ENCODE data around the gene PKN3. TPM values are rescaled to one million over a fixed set of nuclear protein-coding genes. Genes with fewer than 3 reads are reported as not detected.

The PKN3 gene
- total RNA-seq, 4 donors from 2014 or later = 1.4 to 5.2 (median 3.3) TPM

DNA sequence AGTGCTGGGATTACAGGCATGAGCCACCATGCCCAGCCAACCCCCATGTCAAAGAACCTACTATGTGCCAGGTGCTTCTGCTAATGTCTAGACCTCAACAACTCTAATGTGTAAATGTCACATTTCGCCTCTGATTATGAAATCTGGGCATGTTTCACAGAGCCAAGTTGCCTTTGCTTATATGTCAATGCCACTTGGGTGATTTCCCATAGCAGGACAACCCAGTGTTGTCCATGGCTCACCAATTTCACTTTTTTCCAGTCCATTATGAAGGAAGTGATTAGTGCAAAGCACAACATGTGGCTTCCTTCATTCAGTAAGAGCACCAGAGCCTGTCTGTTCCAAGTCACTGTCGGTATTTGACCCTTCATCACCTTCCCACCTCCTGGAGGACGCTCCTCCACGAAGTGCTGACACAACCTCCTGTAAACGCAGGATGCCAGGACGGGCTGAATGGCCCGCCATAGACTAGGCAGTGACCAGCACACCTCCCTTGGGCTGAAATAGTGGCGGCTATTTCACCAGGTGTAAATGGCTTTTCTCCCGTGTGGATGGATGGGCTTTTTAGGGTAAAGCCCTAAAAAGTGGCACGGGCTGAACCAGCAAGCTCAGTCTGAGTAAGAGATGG lies 962 bp upstream of the PKN3 start:
- Histone ChIP-seq H3K4me3 (no peak overlapping the region), H3K27ac (no peak overlapping the region), H3K4me1 (peaks cover 0 to 11% of the 10 kb centered on the region in 2 donors), H3K27me3 (no peaks in the 10 kb centered on the region), H3K36me3 (peaks cover 0 to 2% of the 10 kb centered on the region in 2 donors), H3K9me3 (no peaks in the 10 kb centered on the region)
- DNase-seq = no peak
- ATAC-seq = no peak
- in situ Hi-C loops (cut with MboI; ENCODE audit: low sequenced_read_pairs in 4 of 4) = no loop called here
- TF ChIP-seq, protein P1, sequence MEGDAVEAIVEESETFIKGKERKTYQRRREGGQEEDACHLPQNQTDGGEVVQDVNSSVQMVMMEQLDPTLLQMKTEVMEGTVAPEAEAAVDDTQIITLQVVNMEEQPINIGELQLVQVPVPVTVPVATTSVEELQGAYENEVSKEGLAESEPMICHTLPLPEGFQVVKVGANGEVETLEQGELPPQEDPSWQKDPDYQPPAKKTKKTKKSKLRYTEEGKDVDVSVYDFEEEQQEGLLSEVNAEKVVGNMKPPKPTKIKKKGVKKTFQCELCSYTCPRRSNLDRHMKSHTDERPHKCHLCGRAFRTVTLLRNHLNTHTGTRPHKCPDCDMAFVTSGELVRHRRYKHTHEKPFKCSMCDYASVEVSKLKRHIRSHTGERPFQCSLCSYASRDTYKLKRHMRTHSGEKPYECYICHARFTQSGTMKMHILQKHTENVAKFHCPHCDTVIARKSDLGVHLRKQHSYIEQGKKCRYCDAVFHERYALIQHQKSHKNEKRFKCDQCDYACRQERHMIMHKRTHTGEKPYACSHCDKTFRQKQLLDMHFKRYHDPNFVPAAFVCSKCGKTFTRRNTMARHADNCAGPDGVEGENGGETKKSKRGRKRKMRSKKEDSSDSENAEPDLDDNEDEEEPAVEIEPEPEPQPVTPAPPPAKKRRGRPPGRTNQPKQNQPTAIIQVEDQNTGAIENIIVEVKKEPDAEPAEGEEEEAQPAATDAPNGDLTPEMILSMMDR (IDR thresholded peaks at IDR 0.05 in 4 of 5, conservative IDR thresholded peaks at IDR 0.05 in 1 of 5) = no peak
- no peak for TF ChIP-seq POLR2A (IDR thresholded peaks at IDR 0.05)
- intact Hi-C loops (cut with DNase I; ENCODE audit: low total_unique reads) = no loop called here

DNA sequence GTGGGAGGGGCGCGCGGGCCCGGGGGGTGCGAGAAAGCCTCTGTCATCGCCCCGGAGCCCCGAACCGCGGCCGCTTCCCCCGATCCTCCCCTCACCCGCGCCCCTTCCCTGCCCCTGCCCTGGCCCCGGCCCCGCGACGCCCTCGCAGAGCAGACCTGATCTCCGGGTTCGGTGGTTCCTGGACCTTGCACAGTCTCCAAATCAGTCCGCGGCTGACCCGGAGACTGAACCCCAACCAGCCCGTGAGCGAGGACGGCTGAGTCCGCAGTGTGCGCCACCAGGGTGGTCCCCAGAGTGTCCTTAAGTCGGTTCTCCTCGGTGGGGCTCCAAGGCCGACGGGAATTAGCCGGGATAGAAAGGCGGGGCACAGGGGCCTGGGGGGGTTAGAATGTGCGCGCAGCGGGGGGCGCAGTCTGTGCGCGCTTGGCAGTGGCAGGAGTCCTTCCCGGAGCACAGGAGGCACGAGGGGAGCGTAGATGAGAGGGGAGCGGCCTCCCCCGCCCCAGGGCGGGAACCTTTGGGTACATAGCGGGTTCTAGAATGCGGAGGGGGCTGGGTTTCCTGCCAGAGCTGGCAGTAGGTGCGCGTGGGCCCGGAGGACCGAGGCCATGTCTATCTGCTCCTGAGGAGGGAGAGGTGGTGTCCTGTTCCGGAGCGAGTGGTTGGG lies 779 bp downstream of the PKN3 start:
- intact Hi-C loops (cut with DNase I; ENCODE audit: low total_unique reads) = loop anchor here (1.0 kb wide), 3 partner anchors 14 to 115 kb away; partner anchors contain the start of genes ENDOG, SET and ZDHHC12
- no peak for DNase-seq
- Histone ChIP-seq H3K9me3 (no peaks in the 10 kb centered on the region), H3K27ac (peak overlapping the region; percentile 69 to 79 (median 74)), H3K36me3 (no peaks in the 10 kb centered on the region), H3K27me3 (no peaks in the 10 kb centered on the region), H3K4me3 (peak overlapping the region; percentile 62 to 89 (median 76)), H3K4me1 (peaks cover 0 to 11% of the 10 kb centered on the region in 2 donors)
- peak; percentile 3 to 10 for ATAC-seq
- TF ChIP-seq POLR2A (IDR thresholded peaks at IDR 0.05) = no peak
- TF ChIP-seq, protein P1 (IDR thresholded peaks at IDR 0.05 in 4 of 5, conservative IDR thresholded peaks at IDR 0.05 in 1 of 5) = no peak
- in situ Hi-C loops (cut with MboI; ENCODE audit: low sequenced_read_pairs in 4 of 4) = no loop called here

DNA sequence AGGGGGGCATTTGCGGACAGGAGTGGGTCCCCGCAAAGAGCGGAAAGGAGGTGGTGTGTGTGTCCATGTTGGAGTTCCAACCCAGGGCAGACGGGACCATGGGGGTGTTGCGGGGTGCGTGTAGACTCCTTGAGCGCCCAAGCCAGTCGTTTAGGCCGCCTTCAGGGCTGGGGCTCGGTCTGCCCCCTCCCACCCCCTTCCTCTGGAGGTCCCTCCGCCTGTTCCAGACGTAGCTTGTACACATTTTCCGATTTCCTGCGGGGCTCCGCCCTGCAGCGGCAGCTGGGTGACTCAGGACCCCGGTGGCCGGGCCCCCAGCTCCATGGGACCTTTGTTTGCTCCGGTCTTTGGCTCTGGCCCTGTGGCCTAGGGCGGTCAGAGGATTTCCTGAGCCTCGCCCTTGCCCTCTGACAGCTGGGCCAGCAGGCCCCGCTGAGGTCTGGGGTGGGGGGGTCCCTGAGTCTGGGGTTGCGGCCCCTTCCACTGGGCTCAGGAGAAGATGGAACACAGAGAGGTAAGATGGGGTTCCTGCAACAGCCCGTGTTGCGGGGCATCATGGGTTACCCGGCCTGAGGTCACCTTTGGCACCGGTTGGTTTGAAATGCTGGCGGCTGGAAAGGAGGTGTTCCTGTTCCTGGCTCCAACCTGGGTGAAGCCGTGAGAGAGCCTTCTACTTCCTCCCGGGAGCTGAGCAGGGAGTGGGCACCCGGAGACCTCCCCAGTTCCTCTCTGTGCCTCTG lies 1.5 kb downstream of the PKN3 start:
- H3K27me3 ChIP-seq = no peaks in the 10 kb centered on the region
- no peaks in the 10 kb centered on the region for H3K9me3 ChIP-seq
- peaks cover 0 to 11% of the 10 kb centered on the region in 2 donors for H3K4me1 ChIP-seq
- peak overlapping the region; percentile 62 to 89 (median 76) for H3K4me3 ChIP-seq
- peak in 1 of 2 donors; percentile 16 for ATAC-seq
- in situ Hi-C loops (cut with MboI; ENCODE audit: low sequenced_read_pairs in 4 of 4) = no loop called here
- peak in 1 of 2 donors; percentile 46 for TF ChIP-seq POLR2A (IDR thresholded peaks at IDR 0.05)
- TF ChIP-seq, protein P1 (IDR thresholded peaks at IDR 0.05 in 4 of 5, conservative IDR thresholded peaks at IDR 0.05 in 1 of 5) = no peak
- intact Hi-C loops (cut with DNase I; ENCODE audit: low total_unique reads) = no loop called here
- no peaks in the 10 kb centered on the region for H3K36me3 ChIP-seq
- H3K27ac ChIP-seq = peak overlapping the region; percentile 69 to 79 (median 74)
- DNase-seq = no peak

DNA sequence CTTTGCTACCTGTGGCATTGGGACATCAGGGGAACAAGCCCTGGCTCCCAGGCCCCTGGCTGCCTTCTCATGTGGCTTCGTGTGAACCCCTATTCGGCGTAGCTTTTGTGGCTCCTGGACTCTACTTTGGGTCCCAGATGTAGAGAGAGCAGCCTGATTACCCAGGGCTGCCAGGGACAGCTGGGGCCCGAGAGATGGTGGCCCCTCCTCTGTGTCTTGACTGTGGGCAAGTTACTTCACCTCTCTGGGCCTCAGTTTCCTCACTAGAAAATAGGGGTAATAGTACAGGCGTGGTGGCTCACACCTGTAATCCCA lies 2.0 kb downstream of the PKN3 start:
- H3K36me3 ChIP-seq = no peaks in the 10 kb centered on the region
- H3K9me3 ChIP-seq = no peaks in the 10 kb centered on the region
- no peaks in the 10 kb centered on the region for H3K27me3 ChIP-seq
- in situ Hi-C loops (cut with MboI; ENCODE audit: low sequenced_read_pairs in 4 of 4) = no loop called here
- H3K27ac ChIP-seq = peak overlapping the region; percentile 69 to 79 (median 74)
- no peak for TF ChIP-seq POLR2A (IDR thresholded peaks at IDR 0.05)
- TF ChIP-seq, protein P1 (IDR thresholded peaks at IDR 0.05 in 4 of 5, conservative IDR thresholded peaks at IDR 0.05 in 1 of 5) = no peak
- peaks cover 0 to 11% of the 10 kb centered on the region in 2 donors for H3K4me1 ChIP-seq
- no peak for DNase-seq
- ATAC-seq = no peak
- intact Hi-C loops (cut with DNase I; ENCODE audit: low total_unique reads) = no loop called here
- peak overlapping the region in 1 of 4 donors; percentile 62 for H3K4me3 ChIP-seq

All from gastrocnemius medialis (tissue), 4 donors.